Measurements from ENCODE around the gene CRIM1.

GRCh38 chr2:36477315-36477714 lies 121.7 kb downstream of the CRIM1 start:
- TF ChIP-seq CTCF (conservative IDR thresholded peaks at IDR 0.05; ENCODE audit: low read depth, low read length), result no peak
- TF ChIP-seq EZH2 (IDR thresholded peaks at IDR 0.05; ENCODE audit: borderline replicate concordance, low read depth, low read length, poor library complexity, severe bottlenecking), result no peak

Data from A673 (cell line).